Activated CD8-positive, alpha-beta T cell treated with anti-CD3 and anti-CD28 coated beads, Interleukin-2, amount 10 ng/mL, durations not matched to agents 7 days and 5 days (primary cell): ENCODE data around the gene DUSP8. TPM values are rescaled to one million over a fixed set of nuclear protein-coding genes. Genes with fewer than 3 reads are reported as not detected.
"Not testable (repeated sequence)": the region's sequence is repeated elsewhere in the genome, so short reads cannot be mapped to it uniquely, and the experiment has no call there.

ENCODE experiments used
- ATAC-seq: fragments of 150-1000 bp; cut with Tn5 transposase; one replicate; pipeline ENCODE4 v1.10.0; 2021; ENCODE audit warnings: moderate library complexity
- CTCF ChIA-PET: fragments of 350-600 bp; sonication (Branson Sonifier 250); formaldehyde crosslinking; loops from one replicate; lab custom pipeline; 2021; ENCODE audit warnings: antibody characterized with exemption; lab: Charles Lee
- POLR2A ChIA-PET: fragments of 350-600 bp; sonication (Branson Sonifier 250); formaldehyde crosslinking; loops from one replicate; lab custom pipeline; 2021; ENCODE audit warnings: antibody characterized with exemption; lab: Charles Lee
- DNase-seq: peaks from one replicate; pipeline ENCODE4 v3.0.0-alpha.2; 2020
- H3K27ac Mint-ChIP-seq: one replicate; pipeline ENCODE4 v1.8.0; 2021; ENCODE audit warnings: mild to moderate bottlenecking, mixed read lengths
- H3K27me3 Mint-ChIP-seq: one replicate; pipeline ENCODE4 v1.8.0; 2021; ENCODE audit warnings: low read depth, mixed read lengths
- H3K36me3 Mint-ChIP-seq: one replicate; pipeline ENCODE4 v1.8.0; 2021; ENCODE audit warnings: low read depth, mixed read lengths
- H3K4me1 Mint-ChIP-seq: one replicate; pipeline ENCODE4 v1.8.0; 2021; ENCODE audit warnings: low read depth, mixed read lengths
- H3K4me3 Mint-ChIP-seq: one replicate; pipeline ENCODE4 v1.8.0; 2021; ENCODE audit warnings: mild to moderate bottlenecking, mixed read lengths
- H3K9me3 Mint-ChIP-seq: one replicate; pipeline ENCODE4 v1.8.0; 2022; ENCODE audit warnings: mixed read lengths; ENCODE audit not compliant: insufficient read depth
- total RNA-seq, 2 experiments: library from RNA; stranded (reverse); gene quantifications; one replicate each; pipeline ENCODE4 v1.2.3, GENCODE V29; 2021

Gene DUSP8
- total RNA-seq, 2 experiments from 2014 or later, result 0.13 TPM

DNA sequence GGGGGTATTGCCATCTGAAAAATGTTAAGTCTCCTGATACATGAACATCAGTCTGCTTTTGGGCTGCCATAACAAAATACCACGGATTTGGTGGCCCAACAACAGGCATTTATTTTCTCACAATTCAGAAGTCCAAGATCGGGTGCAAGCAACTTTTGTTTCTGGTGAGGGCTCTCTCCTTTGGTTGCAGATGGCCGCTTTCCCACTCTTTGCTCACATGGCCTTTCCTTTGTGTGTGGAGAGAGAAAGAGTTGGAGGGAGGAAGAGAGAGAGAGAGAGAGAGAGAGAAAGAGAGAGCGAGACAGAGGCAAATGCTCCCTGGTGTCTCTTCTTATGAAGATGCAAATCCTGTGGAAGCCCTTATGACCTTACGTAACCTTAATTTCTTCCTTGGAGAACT is 28.6 kb upstream of the DUSP8 start:
- ATAC-seq (no peak), DNase-seq (no peak)
- Mint-ChIP-seq H3K27ac (no peak overlapping the region), H3K27me3 (peaks cover 40% of the 10 kb centered on the region), H3K9me3 (no peaks in the 10 kb centered on the region), H3K36me3 (no peaks in the 10 kb centered on the region), H3K4me1 (no peaks in the 10 kb centered on the region), H3K4me3 (no peak overlapping the region)
- POLR2A ChIA-PET, result no interaction called here
- CTCF ChIA-PET, result interaction anchor here (2.0 kb wide), 1 partner anchor 26 kb away, joined by 7 read pairs; no protein-coding TSS in a partner anchor

- H3K9me3 Mint-ChIP-seq, result no peaks in the 10 kb centered on the region
- DNase-seq (no peak), ATAC-seq (no peak)
- H3K27ac Mint-ChIP-seq, result no peak overlapping the region
- peaks cover 46% of the 10 kb centered on the region for H3K27me3 Mint-ChIP-seq
- ChIA-PET POLR2A (no interaction called here), CTCF (no interaction called here)
- H3K4me1 Mint-ChIP-seq, result no peaks in the 10 kb centered on the region
- no peaks in the 10 kb centered on the region for H3K36me3 Mint-ChIP-seq
- no peak overlapping the region for H3K4me3 Mint-ChIP-seq
Measured at GRCh38 chr11:1598816-1599215, 26.7 kb upstream of the DUSP8 start.

DNA sequence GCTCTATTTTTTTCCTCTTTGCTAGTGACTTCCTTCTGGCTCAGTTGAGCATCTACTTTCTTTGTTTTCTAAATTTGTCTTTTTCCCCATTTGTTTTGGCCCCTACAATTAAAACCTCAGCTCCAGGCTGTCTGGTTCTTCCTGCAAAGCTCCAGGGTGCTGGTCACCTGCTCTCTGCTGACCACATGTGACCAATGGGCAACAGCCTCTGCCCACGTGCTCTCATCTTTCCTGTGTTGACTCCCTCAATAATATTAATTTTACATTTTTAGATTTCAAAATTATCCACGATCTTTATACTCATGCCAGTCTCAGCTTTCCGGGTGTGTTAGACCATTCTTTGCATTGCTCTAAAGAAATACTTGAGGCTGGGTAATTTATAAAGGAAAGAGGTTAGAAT is 26.3 kb upstream of the DUSP8 start:
- H3K9me3 Mint-ChIP-seq, CTCF ChIA-PET, H3K4me3 Mint-ChIP-seq, POLR2A ChIA-PET, H3K4me1 Mint-ChIP-seq, H3K27ac Mint-ChIP-seq, H3K36me3 Mint-ChIP-seq, ATAC-seq, DNase-seq: not testable (repeated sequence)
- peaks cover 45% of the 10 kb centered on the region for H3K27me3 Mint-ChIP-seq

DNA sequence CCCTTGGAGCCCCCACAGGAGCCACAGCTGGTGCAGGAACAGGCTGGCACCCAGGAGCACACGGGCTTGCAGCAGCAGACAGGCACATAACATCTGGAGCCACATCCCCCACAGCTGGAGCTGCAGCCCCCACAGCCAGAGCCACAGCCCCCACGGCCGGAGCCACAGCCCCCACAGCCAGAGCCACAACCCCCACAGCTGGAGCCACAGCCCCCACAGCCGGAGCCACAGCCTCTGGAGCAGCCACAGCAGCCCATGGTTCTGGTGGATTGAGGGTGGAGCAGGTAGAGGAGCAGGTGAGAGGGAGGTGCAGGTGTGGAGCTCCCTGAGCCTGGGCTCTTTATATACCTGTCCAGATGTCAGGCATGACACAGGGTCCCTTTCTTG is 25.9 kb upstream of the DUSP8 start, which contains the start of gene KRTAP5-2:
Gene KRTAP5-2 (minus strand): TSS at position 301 of the 387 bp plus-strand sequence. CDS start 44 bp downstream, at position 257.
- no peak for DNase-seq
- peaks cover 45% of the 10 kb centered on the region for H3K27me3 Mint-ChIP-seq

DNA sequence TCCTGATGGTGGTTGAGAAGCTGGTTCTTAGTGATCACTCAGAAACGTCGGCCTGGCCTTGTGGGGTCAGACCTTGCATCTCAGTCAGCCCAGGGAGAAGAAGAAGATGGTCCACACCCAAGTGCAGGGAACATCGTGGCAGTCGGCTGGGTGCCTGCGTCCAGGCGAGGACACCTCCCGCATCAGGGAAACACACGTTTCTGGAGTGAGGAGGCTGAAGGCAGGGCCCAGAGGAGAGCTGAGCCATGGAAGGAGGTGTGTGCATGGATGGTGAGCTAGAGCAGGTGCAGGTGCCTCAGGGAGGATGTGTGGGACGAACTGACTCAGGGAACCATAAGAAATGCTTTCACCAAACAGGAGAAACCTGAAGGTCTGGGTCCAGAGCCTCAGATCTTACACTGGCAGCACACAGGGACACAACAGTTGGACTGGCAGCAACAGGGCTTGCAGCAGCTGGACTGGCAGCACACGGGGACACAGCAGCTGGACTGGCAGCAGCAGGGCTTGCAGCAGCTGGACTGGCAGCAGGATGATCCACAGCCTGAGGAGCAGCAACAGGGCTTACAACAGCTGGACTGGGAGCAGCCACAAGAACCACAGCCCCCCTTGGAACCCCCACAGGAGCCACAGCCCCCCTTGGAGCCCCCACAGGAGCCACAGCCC is 25.4 kb upstream of the DUSP8 start:
- Mint-ChIP-seq H3K36me3 (no peaks in the 10 kb centered on the region), H3K27me3 (peaks cover 46% of the 10 kb centered on the region)

More for the DNA sequence above, 25.9 kb upstream of the DUSP8 start, which contains the start of gene KRTAP5-2:
- Mint-ChIP-seq H3K27ac (no peak within 1 kb of the TSS), H3K4me1 (no peaks in the 10 kb centered on the region), H3K36me3 (no peaks in the 10 kb centered on the region), H3K4me3 (no peak within 1 kb of the TSS), H3K9me3 (no peaks in the 10 kb centered on the region)
- ChIA-PET POLR2A (no interaction called here), CTCF (no interaction called here)
- ATAC-seq, result no peak

DNA sequence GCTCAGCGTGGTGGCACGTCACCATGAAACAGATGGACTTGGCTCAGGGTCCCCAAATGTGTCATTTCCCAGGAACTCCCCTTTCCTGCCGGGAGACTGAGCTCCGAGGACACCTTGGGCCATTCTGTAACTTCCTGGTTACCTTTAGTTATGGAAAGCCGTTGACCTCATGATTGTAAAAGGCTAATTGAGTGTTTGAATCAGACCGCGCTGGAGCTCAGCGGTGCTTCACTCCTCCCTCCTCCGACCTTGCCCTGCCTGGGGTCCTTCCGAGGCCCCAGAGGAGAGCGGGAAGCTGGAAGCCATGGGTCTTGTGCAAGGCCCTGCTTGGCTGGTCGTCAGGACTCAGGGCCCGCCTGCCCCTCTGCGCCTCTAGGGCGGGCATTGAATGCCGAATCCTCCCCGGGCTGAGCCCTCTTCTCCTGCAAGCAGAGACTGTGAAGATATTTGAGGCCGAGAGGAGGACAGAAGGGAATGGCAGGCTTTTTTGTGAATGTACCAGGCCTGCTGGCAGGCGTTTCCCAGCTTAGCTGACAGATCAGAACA is 24.6 kb upstream of the DUSP8 start:
- H3K9me3 Mint-ChIP-seq, H3K27ac Mint-ChIP-seq, DNase-seq, POLR2A ChIA-PET, ATAC-seq, H3K36me3 Mint-ChIP-seq, H3K4me1 Mint-ChIP-seq, H3K4me3 Mint-ChIP-seq: not testable (repeated sequence)
- CTCF ChIA-PET, result interaction anchor here (0.7 to 2.4 kb wide), 3 partner anchors 22 to 95 kb away, joined by 3 to 23 read pairs (median 4); no protein-coding TSS in a partner anchor
- H3K27me3 Mint-ChIP-seq, result peaks cover 39% of the 10 kb centered on the region

More for the DNA sequence above, 25.4 kb upstream of the DUSP8 start:
- H3K4me1 Mint-ChIP-seq, result no peaks in the 10 kb centered on the region
- ATAC-seq (no peak), DNase-seq (no peak)
- CTCF ChIA-PET, result interaction anchor here (1.4 kb wide), 1 partner anchor 33 kb away, joined by 4 read pairs; no protein-coding TSS in a partner anchor
- no peaks in the 10 kb centered on the region for H3K9me3 Mint-ChIP-seq
- H3K4me3 Mint-ChIP-seq, result no peak overlapping the region
- POLR2A ChIA-PET, result no interaction called here
- H3K27ac Mint-ChIP-seq, result no peak overlapping the region

DNA sequence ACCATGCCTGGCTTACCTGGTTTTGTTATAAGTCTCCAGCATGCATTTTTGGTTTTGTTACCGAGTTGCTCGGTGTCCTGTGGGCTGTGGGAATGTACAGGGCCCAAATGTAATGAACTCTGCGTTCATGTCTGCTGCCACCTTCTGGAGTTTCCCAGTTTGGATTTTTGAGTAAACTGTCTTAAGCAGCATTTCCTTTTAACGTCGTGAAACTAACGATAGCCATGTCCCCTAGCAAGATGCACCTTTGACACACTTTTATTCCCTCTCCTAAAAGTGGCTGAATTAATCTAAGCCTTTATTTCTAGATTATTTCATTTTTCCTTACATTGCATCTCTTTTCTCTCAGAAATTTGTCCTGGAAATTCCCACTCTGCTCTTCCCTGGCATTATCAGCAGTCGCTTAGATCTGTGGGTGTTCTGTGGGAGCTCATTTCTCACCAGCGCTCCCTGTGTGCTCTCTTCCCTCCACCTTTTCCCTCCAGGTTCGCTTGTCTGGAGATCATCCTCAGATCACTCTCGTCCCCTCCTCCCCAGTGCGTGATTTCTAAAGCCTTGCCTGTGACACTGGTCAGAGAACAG is 24.0 kb upstream of the DUSP8 start:
- ATAC-seq, H3K9me3 Mint-ChIP-seq: not testable (repeated sequence)
- peaks cover 38% of the 10 kb centered on the region for H3K27me3 Mint-ChIP-seq

DNA sequence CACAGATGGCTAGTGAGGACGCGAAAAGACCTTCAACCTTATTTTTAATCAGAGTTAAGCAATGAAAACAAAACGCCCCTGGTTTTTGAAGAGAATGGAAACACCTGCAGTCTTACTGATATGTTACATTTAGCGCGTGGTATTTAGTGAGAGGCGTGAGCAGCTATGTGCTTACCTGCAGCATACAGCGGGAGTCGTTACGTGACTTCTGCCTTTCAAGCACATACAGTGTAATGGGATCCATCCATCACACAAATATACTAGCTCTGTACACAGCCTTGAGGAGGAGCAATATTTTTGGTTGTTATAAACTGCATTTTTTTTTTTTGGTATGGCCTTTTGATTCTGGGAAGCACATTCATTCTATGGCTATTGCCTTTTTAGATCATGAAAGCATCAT is 20.6 kb upstream of the DUSP8 start:
- ATAC-seq (no peak), DNase-seq (no peak)
- no peaks in the 10 kb centered on the region for H3K9me3 Mint-ChIP-seq

More for the DNA sequence above, 24.0 kb upstream of the DUSP8 start:
- DNase-seq, H3K27ac Mint-ChIP-seq, POLR2A ChIA-PET, H3K36me3 Mint-ChIP-seq, H3K4me3 Mint-ChIP-seq, H3K4me1 Mint-ChIP-seq: not testable (repeated sequence)
- CTCF ChIA-PET, result interaction anchor here (0.6 to 2.4 kb wide), 4 partner anchors 22 to 551 kb away, joined by 3 to 23 read pairs (median 4); no protein-coding TSS in a partner anchor

DNA sequence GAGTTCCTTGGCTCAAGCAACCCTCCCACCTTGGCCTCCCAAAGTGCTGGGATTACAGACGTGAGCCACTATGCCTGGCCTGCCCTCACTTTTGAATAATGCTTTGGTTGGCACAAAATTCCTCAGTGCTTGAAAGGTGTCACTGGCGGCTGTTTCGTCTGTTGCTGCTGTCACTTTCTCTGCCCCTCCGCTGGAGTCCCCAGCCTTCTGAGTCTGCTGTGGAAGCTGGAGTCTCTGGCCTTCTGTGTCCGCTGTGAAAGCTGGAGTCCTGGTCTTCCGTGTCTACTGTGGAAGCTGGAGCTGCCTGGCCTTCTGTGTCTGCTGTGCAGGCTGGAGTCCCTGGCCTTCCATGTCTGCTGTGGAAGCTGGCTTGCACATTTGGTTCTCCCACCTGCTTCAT is 17.9 kb upstream of the DUSP8 start:
- H3K27ac Mint-ChIP-seq, result peak overlapping the region; percentile 46
- peaks cover 13% of the 10 kb centered on the region for H3K4me1 Mint-ChIP-seq
- POLR2A ChIA-PET, result no interaction called here
- CTCF ChIA-PET, result interaction anchor here (0.9 to 2.6 kb wide), 2 partner anchors 15 to 104 kb away, joined by 3 to 29 read pairs; no protein-coding TSS in a partner anchor
- peaks cover 11% of the 10 kb centered on the region for H3K36me3 Mint-ChIP-seq
- H3K4me3 Mint-ChIP-seq, result no peak overlapping the region
- H3K27me3 Mint-ChIP-seq, result peaks cover 22% of the 10 kb centered on the region
- ATAC-seq (no peak), DNase-seq (no peak)
- no peaks in the 10 kb centered on the region for H3K9me3 Mint-ChIP-seq

More for the DNA sequence above, 20.6 kb upstream of the DUSP8 start:
- no peak overlapping the region for H3K4me3 Mint-ChIP-seq
- peaks cover 26% of the 10 kb centered on the region for H3K27me3 Mint-ChIP-seq
- peaks cover 11% of the 10 kb centered on the region for H3K36me3 Mint-ChIP-seq
- no peak overlapping the region for H3K27ac Mint-ChIP-seq
- peaks cover 12% of the 10 kb centered on the region for H3K4me1 Mint-ChIP-seq
- ChIA-PET POLR2A (no interaction called here), CTCF (no interaction called here)

DNA sequence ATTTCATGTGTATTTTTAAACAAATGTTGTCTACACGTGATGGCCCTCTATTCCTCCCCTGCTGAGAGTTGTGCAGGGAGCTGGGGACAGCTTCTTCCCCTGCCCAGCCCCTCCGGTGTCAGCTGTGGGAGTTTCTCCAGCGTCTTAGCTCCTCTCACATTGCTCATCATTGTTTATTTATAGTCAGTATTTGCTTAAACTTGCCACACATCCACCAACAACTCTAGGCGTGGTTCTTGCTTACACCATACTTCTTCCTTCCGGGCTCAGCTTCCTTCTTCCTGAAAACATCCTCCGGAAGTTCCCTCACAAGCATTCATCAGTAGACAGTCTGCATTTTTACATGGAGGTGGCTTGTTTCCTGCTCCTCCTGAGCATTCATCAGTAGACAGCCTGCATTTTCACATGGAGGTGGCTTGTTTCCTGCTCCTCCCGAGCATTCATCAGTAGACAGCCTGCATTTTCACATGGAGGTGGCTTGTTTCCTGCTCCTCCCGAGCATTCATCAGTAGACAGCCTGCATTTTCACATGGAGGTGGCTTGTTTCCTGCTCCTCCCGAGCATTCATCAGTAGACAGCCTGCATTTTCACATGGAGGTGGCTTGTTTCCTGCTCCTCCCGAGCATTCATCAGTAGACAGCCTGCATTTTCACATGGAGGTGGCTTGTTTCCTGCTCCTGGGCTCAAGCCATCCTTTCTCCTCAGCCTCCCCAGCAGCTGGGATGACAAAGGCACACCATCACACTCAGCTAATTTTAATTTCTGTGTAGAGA is 17.3 kb upstream of the DUSP8 start:
- peaks cover 21% of the 10 kb centered on the region for H3K27me3 Mint-ChIP-seq
- H3K4me1 Mint-ChIP-seq, result peaks cover 13% of the 10 kb centered on the region
- DNase-seq, POLR2A ChIA-PET, H3K9me3 Mint-ChIP-seq: not testable (repeated sequence)
- CTCF ChIA-PET, result interaction anchor here (1.0 to 2.6 kb wide), 2 partner anchors 15 to 63 kb away, joined by 3 to 29 read pairs; no protein-coding TSS in a partner anchor
- H3K4me3 Mint-ChIP-seq, result peak overlapping the region; percentile 16
- ATAC-seq, result peak; percentile 47
- H3K36me3 Mint-ChIP-seq, result peaks cover 11% of the 10 kb centered on the region
- H3K27ac Mint-ChIP-seq, result peak overlapping the region; percentile 87

DNA sequence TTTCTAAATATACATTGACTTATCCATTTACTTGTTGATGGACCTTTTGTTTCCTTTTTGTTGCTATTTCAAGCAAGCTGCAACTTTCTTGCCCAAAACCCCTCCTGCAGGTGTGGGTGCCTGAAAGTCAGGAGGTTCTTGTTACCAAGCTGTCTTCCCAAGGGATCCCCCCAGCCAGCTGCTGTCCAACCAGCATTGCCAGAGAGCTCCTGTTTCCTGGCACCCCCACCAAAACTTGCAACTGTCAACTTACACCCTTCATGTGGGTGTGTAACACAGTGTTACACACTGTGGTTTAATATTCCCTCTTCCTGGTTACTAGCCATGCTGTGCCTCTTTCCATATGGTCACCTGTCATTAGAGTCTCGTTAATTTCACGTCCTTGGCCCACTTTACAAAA is 14.6 kb upstream of the DUSP8 start:
- POLR2A ChIA-PET, result no interaction called here
- peaks cover 11% of the 10 kb centered on the region for H3K36me3 Mint-ChIP-seq
- DNase-seq (no peak), ATAC-seq (no peak)
- H3K27me3 Mint-ChIP-seq, result peaks cover 11% of the 10 kb centered on the region
- H3K4me3 Mint-ChIP-seq, result no peak overlapping the region
- CTCF ChIA-PET, result interaction anchor here (2.5 kb wide), 1 partner anchor 12 kb away, joined by 8 read pairs; no protein-coding TSS in a partner anchor
- peaks cover 13% of the 10 kb centered on the region for H3K4me1 Mint-ChIP-seq
- H3K9me3 Mint-ChIP-seq, result no peaks in the 10 kb centered on the region
- no peak overlapping the region for H3K27ac Mint-ChIP-seq
